A549 (cell line): ENCODE results near the gene HNRNPUL1.

Source experiments
- CTCF ChIP-seq: fragments of >200 bp; sonication (Bioruptor Twin); formaldehyde crosslinking; IDR thresholded peaks from 3 replicates; pipeline ENCODE4 v1.5.1; 2016
- NFE2L2 ChIP-seq: fragments of 150-350 bp; conservative IDR thresholded peaks from 2 replicates; pipeline ENCODE4 v1.6.1; 2014; ENCODE audit warnings: low read length
- POLR2AphosphoS2 ChIP-seq: conservative IDR thresholded peaks from 2 replicates; pipeline ENCODE4 v1.6.1; 2012; ENCODE audit warnings: low read length, improper control_type of control experiment, inconsistent platforms
- REST ChIP-seq: fragments of 200-600 bp; sonication (generic); IDR thresholded peaks from 2 replicates; pipeline ENCODE4 v1.6.1; 2016; ENCODE audit warnings: antibody characterized with exemption, mild to moderate bottlenecking, moderate library complexity
- TFCP2L1 ChIP-seq: fragments of 250-450 bp; sonication (Bioruptor Pico); IDR thresholded peaks from 2 replicates; pipeline ENCODE4 v1.5.0; 2021; ENCODE audit warnings: mild to moderate bottlenecking

GRCh38 chr19:41222240-41222639 is 41.9 kb upstream of the HNRNPUL1 start:
- no peak for TF ChIP-seq REST
- TF ChIP-seq CTCF, result no peak
- no peak for TF ChIP-seq NFE2L2
- no peak for TF ChIP-seq TFCP2L1
- TF ChIP-seq POLR2AphosphoS2, result no peak
